ENCODE data around the gene CDKL1.

Gene CDKL1

DNA sequence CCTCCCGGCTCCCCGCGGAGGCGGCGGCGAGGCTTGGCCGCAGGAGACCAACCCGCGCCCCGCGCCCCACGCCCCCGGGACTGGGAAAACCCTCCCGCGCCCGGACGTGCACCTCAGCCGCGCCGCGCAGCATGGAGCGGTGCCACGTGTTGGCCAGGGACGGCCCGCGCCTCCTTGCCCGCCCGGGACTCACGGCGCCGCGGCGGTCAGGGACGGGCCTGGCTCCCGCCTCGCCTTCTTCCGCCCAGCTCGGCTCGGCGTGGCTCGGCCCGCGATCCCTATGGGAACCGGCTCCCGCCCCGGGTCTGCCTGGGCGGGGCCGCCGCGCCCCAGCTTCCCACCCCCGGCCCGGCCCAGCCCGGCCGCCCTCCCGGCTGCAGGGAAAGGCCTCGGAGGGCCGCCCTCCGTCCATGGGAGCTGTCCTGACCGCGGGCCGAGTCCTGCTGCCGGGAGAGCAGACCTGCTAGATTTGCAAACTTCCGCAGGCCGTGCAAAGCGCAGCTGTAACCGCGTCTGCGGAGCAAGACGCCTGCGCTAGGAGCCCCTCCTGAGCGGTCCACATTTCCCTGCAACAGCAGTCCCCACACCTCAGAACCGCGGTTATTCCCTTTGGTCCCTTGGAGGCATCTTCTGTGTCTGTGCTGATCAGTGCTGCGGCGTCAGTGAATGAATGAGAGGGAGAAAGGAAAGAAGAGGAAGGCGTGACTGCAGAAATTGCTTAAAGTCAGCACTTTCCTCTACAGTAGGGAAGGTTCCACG is at the start of gene CDKL1:
CDKL1 (minus strand) TSS at position 251 of the 759 bp plus-strand sequence. CDS start 1,013 bp downstream, outside the sequence.
- no peak for DNase-seq (ENCODE audit: low read depth)

DNA sequence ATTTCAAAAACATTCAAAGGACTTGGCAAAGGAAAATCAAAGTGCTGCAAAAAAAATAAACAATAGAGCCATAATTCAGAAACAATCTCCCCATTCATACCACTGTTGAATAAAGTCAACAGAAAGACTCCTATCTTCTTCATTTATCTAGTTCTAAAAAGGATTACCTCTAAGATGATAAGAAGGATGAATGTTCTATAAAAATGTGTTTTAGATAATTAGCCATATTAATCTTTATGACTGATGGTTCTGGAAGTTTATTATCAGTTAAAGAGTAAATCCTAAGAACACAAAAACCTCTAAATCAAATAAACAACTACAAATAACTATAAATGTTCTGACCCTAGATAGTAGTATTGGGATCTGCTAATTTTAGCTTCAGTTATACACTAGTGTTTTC is 37.8 kb upstream of the CDKL1 start:
- no peak for DNase-seq (ENCODE audit: low read depth)

DNA sequence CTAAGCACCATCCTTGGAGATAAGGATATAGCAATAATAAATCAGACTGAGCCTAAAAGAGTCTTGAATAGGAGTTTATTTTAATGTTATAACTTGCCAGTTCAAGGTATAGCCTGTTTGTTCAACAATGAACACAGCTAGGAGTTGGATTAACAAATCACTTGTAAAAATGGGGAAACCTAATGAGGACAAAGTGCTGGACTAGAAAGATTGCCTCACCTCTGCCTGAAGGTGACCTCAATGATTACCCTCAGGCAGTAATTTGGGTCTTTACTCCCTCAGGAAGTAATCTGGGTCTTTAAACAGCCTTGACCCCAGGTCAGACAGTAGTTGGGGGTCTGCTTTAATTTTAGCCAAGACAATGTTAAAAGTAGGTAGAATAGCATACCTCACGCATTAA is 35.5 kb upstream of the CDKL1 start:
- DNase-seq (ENCODE audit: low read depth) = no peak

DNA sequence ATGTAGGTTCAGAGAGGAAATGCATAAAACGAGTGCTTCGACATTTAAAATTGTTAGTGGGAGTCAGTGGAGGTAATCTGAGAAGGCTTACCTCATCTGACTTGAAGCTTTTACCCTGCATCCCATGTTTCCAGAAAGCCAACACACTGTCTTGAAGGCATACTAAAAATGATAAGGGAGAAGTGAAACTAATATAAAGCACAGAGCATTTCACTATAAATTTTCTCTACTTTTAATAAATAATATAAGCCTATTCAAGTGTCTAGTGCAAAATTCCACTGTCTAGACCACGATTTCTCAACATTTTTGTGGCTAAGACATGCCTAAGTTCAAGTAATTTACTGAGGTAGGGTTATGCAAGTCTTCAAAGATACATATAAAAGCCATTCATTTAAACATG is 29.1 kb upstream of the CDKL1 start:
- no peak for DNase-seq (ENCODE audit: low read depth)

DNA sequence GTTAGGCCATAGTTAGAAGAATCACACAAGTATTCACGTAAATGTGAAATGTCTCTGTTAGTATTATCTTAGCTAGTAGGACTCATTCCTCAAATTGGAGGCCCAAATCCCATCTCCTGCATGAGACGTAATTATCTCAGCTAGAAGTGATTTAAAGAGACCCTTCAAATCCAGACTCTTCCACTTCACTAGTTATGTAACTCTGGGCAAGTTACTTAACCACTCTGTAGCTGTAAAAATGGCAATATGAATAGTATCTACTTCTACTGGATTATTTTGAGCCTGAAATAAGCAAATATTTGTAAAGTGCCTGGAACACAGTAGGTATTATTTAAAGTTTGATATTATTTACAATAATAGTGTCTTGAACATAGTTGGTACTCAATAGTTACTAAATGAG is 28.4 kb upstream of the CDKL1 start:
- no peak for DNase-seq (ENCODE audit: low read depth)

DNA sequence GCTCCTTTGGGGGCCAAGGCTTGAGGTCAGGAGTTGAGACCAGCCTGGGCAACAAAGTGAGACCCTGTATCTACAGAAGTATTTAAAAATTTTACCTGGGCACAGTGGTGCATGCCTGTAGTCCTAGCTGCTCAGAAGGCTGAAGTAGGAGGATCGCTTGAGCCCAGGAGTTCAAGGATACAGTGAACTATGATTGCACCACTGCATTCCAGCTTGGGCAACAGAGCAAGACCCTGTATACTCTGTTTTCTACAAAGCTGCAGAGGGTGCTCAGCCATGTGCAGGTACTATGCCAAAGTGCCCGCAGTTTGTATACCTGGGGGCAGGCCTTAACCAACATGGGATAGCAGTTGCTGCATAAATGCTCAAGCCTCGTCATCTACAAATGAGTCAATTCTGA is 26.8 kb upstream of the CDKL1 start:
- no peak for DNase-seq (ENCODE audit: low read depth)

DNA sequence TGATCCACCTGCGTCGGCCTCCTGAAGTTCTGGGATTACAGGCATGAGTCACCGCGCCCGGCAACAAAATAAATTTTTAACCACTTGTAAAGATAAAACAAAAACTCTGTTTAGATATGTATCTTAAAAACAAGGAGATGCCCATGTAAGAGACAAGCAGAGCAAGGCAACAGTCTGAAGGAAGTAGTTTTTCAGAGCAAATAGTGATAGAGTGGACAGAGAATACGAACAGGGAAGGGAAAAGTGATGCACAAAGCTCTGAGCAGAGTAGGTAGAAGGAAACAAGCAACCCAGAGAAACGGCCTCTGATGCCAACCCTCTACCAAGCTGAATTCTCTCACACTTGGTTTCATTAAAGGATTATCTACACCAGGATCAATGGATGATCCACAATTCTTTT is 24.8 kb upstream of the CDKL1 start:
- no peak for DNase-seq (ENCODE audit: low read depth)

DNA sequence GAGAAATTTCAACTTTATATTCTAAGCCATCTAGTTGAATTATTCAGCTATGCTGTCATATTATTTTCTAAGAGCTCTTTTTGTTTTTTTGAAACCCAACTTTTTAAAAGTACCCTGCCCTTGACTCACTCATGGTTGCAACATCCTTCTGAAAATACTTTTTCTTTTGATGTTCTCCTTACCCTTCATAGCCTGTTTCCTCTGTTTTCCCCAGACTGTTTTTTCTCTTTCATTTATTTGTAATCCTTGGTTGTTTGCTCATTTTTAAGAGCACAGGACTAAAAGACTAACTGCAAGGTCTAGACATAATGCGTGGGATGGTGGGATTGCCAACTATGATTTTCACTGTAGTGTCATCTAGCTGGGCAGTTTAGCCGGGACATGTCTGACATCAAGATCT is 21.2 kb upstream of the CDKL1 start:
- DNase-seq (ENCODE audit: low read depth) = no peak

DNA sequence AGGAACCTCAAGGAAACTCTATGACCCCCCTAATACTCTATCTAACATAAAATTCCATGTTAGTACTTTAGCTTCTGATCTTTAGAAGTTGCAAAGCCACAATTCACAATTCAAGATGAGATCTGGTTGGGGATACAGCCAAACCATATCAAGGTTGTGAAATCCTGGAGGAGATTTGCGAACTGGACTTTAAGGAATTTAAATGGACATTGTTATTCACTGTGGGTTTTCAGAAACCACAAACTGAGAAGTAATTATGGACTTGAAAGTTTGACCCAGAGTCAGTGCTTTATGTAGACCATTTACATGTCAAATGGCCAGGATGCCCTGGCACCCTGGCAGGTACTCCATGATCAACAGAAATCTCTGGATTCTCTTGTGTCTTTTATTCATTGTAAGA is 14.2 kb upstream of the CDKL1 start:
- no peak for DNase-seq (ENCODE audit: low read depth)

DNA sequence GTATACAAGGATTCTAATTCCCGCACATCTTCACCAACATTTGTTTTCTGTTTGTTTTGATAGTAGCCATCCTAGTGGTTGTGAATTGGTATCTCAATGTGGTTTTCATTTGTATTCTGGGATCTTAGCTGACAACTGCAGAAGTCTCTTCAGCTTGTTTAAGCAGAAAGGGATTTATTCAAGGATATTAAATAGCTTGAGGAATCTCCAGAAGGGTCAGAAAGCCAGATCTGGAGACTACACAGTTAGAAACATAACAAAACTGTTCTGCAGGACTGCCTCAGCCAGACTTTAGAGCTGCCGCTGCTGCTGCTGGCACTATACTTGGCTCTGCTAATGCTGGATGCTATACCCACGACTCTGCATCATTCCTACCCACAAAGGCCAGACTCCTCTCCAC is 13.4 kb upstream of the CDKL1 start:
- DNase-seq (ENCODE audit: low read depth) = no peak

DNA sequence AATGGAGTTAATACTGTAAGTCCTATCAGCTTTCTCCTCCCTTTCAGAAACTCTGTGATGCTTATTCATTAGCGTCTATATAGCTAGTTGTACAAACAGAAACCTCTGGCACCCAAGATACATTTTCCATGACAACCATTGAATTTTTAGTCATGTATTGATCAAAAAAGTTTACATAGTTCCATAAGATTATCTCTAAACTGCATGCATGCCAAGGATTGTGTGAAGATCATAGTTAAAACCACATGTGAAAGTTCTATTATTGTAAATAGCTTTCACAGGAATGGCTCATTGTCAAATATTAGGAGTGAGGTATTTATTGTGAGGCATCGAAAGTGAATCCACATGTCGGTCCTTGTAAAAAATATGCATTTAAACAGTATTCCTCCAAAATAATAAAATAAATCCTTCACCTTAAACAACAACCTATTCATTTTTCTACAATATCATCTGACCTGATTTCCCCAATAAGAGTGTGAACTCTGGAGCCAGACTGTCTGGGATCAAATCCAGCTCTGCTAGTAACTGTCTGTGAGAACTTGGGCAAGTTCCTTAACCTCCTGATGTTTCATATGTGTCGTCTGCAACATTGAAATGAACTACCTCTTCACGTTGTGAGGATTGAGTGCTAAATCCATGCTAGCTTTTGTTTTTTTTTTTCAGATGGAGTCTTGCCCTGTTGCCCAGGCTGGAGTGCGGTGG is 10.6 kb upstream of the CDKL1 start:
- DNase-seq (ENCODE audit: low read depth) = no peak

DNA sequence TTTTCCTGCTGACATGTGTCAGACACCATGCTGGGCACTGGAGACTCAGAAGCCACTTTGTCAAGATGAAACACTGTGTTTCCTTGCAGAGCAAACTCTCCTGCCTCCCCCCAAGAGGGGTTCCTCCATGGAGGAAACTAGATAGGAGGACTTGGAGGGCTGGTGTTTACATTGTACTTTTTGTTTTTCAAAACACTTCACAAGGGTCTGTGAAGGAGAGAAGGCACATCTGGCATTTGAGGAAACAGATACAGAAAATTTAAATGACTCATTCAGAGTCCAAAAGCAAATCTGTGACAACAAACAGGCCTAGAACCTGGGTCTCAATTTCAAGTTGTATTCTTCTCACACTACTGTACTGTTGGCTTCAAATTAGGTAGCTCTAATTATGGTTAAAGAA is 6.7 kb upstream of the CDKL1 start:
- no peak for DNase-seq (ENCODE audit: low read depth)

DNA sequence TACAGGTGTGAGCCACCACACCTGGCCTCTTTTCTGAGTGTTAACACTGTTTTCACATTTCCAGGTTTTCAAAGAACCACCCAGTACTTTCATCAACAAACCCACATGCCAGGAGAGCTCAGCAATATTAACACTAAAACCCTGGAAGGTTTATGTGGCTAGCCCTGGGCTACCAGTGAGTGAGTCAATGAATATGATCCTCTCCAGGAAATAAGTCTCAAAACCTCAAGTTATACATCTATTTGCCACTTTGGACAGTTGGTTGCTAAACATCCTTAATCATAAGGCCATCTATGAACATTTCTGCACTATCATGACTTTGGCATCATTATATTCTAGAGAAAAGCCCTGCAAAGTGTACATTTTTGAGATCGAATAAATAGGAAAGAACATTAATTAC is 6.3 kb upstream of the CDKL1 start:
- no peak for DNase-seq (ENCODE audit: low read depth)

DNA sequence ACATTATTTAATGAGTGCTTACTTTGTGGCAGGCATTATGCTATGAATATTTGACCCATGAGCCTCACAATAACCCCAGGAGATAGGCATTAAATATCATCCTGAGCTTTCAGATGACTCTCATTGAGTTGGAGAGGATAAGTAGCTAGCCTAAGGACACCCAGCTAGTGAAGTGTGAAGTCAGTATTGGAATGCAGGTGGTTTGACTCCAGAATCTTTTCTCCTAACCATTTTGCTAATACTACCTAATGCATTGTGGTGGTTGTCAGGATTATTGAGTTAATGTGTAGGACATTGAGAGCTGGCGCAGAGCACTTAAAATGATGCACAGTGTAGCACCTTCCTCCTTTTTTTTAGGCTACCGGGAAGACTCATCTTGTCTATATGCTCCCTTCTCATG is 3.8 kb upstream of the CDKL1 start:
- DNase-seq (ENCODE audit: low read depth) = no peak

DNA sequence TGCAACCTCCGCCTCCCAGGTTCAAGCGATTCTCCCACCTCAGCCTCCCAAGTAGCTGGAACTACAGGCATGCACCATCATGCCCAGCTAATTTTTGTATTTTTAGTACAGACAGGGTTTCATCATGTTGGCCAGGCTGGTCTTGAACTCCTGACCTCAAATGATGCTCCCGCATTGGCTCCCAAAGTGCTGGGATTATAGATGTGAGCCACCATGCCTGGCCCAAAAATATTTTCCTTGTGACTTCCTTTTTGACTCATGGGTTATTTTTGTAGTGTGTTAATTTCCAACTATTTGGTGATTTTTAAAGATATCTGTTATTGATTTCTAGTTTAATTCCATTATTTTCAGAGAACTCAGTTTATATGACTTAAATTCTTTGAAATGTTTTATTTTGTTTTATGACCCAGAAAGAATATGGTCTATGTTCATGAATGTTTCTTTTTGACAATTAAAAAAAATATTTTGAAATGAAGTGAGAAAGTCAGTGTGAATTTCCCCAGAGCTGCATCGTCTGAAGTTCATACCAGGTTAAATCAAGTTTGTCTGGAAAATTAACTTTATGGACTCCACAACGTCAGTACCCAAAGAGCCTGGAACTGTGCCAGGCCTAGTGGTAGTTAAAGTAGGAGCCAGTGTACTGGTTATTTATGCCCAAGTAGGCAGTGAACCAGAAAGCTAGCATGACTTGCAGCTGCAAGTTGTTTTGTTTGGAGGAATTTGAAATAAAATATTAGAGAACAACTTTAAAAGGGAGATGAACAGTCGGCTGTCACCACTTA is 2.8 kb upstream of the CDKL1 start:
- no peak for DNase-seq (ENCODE audit: low read depth)

DNA sequence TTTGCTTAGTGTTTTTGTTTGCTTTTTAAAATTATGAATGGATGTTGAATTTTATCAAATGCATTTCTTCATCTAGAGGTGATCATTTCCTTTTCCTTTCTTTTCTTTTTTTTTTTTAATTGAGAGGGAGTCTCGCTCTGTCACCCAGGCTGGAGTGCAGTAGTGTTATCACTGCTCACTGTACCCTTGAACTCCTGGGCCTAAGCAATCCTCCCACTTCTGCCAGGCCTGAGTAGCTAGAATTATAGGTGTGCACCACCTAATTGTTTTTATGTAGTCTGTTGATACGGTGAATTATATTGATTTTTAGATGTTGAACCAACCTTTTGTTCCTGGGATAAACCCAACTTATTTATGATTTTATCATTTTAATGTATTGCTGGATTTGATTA is 1.5 kb upstream of the CDKL1 start:
- DNase-seq (ENCODE audit: low read depth) = no peak

DNA sequence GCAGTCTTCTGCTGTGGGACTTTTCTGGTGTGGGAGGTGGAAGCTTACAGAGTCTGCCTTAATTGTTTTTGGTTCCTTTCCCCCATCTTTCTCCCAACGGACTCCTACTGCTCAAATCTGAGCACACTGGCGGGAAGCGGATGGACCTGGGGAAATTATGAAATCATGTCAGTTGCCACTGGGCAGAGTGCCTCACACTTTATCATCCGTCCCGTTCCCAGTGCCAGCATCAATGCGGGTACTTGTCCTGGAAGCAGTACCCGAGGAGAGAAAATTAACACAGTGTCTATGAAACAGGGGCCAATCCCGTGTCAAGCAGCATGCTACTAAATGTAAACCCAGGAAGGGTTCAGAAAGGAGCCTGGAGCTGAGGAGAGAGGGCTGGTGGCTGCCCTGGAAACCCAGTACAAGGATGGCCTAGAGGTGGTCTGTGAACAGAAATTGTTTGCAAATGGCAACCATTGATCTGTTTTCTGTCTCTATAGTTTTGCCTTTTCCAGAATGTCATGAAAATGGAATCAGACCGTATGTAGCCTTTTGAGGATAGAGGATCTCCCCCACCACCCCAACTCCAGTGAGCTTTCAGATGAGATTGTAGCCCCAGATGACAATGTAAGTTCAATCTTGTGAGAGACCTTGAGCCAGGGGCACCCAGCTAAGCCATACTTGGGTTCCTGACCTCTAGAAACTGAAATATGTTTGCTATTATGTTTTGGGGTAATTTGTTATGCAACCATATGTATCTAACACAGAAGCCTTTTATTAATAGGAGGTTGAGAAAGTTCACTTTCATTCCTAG is 908 bp upstream of the CDKL1 start:
- no peak for DNase-seq (ENCODE audit: low read depth)

DNA sequence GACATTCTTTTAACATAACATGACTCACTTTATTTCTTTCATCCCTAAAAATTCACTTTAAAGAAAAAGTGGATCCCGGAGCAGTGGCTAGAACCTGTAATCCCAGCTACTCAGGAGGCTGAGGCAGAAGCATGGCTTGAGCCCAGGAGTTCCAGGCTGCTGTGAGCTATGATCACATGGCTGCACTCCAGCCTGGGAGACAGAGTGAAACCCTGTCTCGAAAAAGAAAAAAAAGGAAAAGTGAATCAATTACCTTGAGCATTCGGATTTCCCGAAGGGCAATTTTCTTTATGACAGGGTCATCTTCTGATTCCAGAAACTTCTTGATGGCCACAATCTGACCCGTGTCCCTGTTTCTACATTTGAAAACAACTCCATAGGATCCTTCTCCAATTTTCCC is 1.2 kb downstream of the CDKL1 start:
- no peak for DNase-seq (ENCODE audit: low read depth)

DNA sequence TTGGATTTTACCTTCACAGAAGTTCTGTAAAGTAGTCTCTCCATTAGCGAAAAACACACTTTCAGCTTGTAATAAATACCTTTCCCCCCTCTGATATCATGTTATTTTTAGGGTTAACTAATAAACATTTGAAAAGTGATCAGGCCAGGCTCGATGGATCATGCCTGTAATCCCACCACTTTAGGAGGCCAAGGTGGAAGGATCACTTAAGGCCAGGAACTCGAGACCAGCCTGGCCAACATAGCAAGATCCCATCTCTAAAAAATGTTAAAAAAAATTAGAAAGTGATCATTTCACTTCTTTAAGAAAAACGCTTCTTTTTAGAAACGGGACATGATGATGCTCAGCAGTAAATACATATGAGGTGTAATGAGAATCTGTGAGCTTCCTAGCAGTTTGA is 2.0 kb downstream of the CDKL1 start:
- no peak for DNase-seq (ENCODE audit: low read depth)

DNA sequence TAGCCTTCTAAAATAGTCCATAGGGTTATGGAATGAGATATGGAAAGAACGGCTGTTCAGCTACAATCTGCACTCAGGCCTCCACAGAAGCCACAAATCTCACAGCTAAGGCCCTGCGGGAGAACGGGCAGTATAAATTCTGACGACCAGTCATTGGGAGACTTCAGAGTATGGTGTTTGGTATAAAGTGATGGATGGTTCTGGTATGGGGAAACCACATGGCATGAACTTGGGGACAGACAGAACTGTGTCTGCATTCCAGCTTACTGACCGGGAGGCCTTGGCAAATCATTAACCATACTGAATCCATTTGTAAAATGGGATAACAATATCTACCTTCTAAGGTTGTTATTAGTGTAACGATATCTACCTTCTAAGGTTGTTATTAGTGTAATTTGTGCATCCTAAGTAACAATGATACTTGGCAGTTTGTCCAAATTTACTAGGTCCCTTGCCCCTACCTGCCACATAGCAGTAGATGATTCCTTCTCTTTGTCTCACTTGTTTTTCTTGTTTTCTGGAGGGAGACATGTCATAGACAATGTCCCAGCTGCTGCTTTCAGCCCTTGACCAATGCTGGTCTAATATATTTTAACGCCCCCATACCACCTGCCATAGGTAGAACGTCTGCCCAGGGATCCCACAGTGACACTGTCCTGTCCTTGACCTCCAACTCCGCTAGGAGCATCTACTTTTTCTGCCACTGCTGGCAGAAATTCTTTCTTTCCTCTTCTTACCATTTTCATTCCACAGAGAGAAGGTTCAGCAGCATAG is 6.8 kb downstream of the CDKL1 start:
- DNase-seq (ENCODE audit: low read depth) = no peak

DNA sequence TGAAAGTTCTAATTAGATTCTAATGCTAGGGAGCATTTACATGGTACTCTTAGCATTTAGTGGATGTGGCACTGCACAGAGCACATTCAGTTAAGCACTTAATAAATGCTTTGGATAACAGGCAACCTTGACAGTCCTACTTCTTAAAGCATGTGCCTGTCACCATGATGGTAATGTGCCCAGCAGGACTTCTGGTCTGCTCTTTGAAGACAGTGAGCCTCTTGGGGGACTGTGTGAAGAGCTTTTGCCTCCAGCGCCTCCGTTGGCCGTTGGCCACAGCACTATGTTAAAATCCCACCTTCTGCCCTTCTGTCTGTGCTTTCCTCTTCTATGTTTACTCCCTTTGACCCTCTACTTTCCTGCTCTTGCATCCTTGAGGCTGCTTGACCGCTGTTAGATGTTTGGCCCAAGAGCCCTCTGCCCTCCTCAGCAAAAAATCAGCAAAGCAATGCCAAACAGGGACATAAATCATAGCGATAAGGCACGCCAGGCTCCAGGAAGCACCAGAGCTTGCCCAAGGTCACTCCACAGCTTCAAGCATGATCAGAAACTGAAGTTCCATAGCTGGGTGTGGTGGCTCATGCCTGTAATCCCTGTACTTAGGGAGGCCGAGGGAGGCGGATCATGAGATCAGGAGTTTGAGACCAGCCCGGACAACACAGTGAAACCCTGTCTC is 8.3 kb downstream of the CDKL1 start:
- no peak for DNase-seq (ENCODE audit: low read depth)

Data from CMK (cell line).